Bronchus fibroblast of lung (primary cell): ENCODE data around the gene STK17A. TPM values are rescaled to one million over a fixed set of nuclear protein-coding genes. Genes with fewer than 3 reads are reported as not detected.

Experiments
- total RNA-seq: library from RNA; depleted of rRNA; stranded (reverse); fragments of >200 nt; gene quantifications from 2 replicates; pipeline ENCODE4 v1.2.3, GENCODE V29; 2015

Gene STK17A
- total RNA-seq = 25.9 and 31.1 TPM in 2 replicates

DNA sequence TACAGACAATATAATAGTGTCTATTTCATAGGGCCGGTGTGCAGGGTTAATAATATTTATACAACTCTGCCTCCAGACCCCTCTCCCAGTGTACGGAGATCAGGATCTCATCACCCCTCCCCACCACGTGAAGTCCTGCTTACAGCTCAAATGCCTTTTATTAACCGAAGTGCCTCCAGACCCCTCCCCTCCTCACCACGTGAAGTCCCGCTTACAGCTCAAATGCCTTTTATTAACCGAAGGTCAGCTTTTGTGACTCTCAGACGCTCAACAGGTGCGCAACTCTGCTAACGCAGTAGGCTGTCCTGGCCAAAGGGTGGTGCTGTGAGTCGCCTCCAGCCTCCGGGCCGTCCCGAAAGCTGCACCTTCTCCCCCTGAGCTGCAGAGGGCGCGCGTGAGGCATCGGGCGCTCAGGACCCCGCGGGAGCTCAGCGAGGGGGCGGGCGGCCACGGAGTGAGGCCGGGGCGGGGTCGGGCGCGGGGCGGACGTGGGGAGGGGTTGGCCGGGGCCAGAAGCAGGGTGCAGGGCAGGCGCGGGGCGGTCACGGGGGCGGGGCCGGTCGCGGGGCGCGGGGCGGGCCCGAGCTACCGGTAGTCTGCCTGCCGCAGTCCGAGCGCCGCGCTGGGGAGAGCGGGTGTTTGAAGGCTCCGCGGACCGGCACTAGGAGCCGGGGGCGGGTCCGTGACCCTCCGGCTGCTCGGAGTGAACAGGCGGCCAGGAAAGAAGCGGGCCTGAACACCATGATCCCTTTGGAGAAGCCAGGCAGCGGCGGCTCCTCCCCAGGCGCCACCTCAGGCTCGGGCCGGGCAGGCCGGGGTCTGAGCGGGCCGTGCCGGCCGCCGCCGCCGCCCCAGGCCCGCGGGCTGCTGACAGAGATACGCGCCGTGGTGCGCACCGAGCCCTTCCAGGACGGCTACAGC, at the start of gene STK17A:
TSS of gene STK17A (plus strand) at position 606 of the 921 bp plus-strand sequence. CDS start at position 742, 136 bp downstream.

Other genes with a start within 250 kb of the STK17A start
- gene COA1, start 146.4 kb downstream of the STK17A start, total RNA-seq = 46.4 and 59.6 TPM in 2 replicates
- 47.4 and 49.4 TPM in 2 replicates for gene BLVRA, start 175.6 kb downstream of the STK17A start, total RNA-seq